Smooth muscle cell (in vitro differentiated cells): ENCODE results near the gene SIL1. TPM values are rescaled to one million over a fixed set of nuclear protein-coding genes. Genes with fewer than 3 reads are reported as not detected.

ENCODE experiments used
- DNase-seq: peaks from one replicate; lab custom pipeline; 2025; ENCODE audit not compliant: unreplicated experiment; lab: John Stamatoyannopoulos, UW
- H2AFZ ChIP-seq: fragments of 200-600 bp; sonication (generic); 2 replicates; pipeline ENCODE4 v1.6.0; 2016; ENCODE audit warnings: antibody characterized with exemption, low read depth, mild to moderate bottlenecking
- H3F3A ChIP-seq: fragments of 200-600 bp; sonication (generic); 2 replicates; pipeline ENCODE4 v1.6.0; 2017; ENCODE audit warnings: antibody characterized with exemption, low read depth
- H3K27ac ChIP-seq: fragments of 200-600 bp; sonication (generic); 2 replicates; pipeline ENCODE4 v1.5.1; 2016; ENCODE audit warnings: low read depth, mild to moderate bottlenecking
- H3K27me3 ChIP-seq: fragments of 200-600 bp; sonication (generic); 2 replicates; pipeline ENCODE4 v1.6.1; 2016; ENCODE audit warnings: low read depth, mild to moderate bottlenecking
- H3K36me3 ChIP-seq: fragments of 200-600 bp; sonication (generic); 2 replicates; pipeline ENCODE4 v1.5.1; 2016; ENCODE audit warnings: low read depth
- H3K4me1 ChIP-seq: fragments of 200-600 bp; sonication (generic); 2 replicates; pipeline ENCODE4 v1.5.1; 2016; ENCODE audit warnings: low read depth
- H3K4me2 ChIP-seq: fragments of 200-600 bp; sonication (generic); 2 replicates; pipeline ENCODE4 v1.6.0; 2016; ENCODE audit warnings: mild to moderate bottlenecking
- H3K4me3 ChIP-seq: fragments of 200-600 bp; sonication (generic); 2 replicates; pipeline ENCODE4 v1.5.1; 2016; ENCODE audit warnings: mild to moderate bottlenecking
- H3K79me2 ChIP-seq: fragments of 200-600 bp; sonication (generic); 2 replicates; pipeline ENCODE4 v1.6.0; 2016; ENCODE audit warnings: low read depth, mild to moderate bottlenecking
- H3K9ac ChIP-seq: fragments of 200-600 bp; sonication (generic); 2 replicates; pipeline ENCODE4 v1.6.0; 2016; ENCODE audit warnings: low read depth
- H3K9me3 ChIP-seq: fragments of 200-600 bp; sonication (generic); replicated peaks from 2 replicates; pipeline ENCODE4 v1.5.1; 2016; ENCODE audit warnings: low read depth
- H4K20me1 ChIP-seq: fragments of 200-600 bp; sonication (generic); 2 replicates; pipeline ENCODE4 v1.6.0; 2016; ENCODE audit warnings: low read depth
- WGBS: methylation state at CpG from one replicate; pipeline ENCODE4 v1.1.7; 2016; ENCODE audit warnings: low lambda C conversion rate; 5-methylcytosine and 5-hydroxymethylcytosine counted together
- polyA plus RNA-seq: library from polyadenylated mRNA; unstranded; fragments of >200 nt; fragmentation: Nextera tagmentation; extraction: Ambion mirVana; gene quantifications from 2 replicates; pipeline ENCODE4 v1.2.1, GENCODE V29; 2016
- total RNA-seq: library from RNA; depleted of rRNA; stranded (reverse); fragments of >200 nt; gene quantifications from 2 replicates; pipeline ENCODE4 v1.2.3, GENCODE V29; 2014
- TF ChIP-seq, protein P1 (sequence below): fragments of 200-600 bp; sonication (generic); IDR thresholded peaks from 2 replicates; pipeline ENCODE4 v1.5.1; 2017; ENCODE audit warnings: borderline replicate concordance, mild to moderate bottlenecking, antibody characterized with exemption; ENCODE audit not compliant: insufficient read depth, poor library complexity, severe bottlenecking

SIL1 gene
- total and polyA plus RNA-seq, 2 experiments from 2014 or later: 45.5 to 119 TPM

GRCh38 chr5:138981131-138981530 is 217.0 kb downstream of the SIL1 start:
- DNase-seq: no peak
- TF ChIP-seq, protein P1, sequence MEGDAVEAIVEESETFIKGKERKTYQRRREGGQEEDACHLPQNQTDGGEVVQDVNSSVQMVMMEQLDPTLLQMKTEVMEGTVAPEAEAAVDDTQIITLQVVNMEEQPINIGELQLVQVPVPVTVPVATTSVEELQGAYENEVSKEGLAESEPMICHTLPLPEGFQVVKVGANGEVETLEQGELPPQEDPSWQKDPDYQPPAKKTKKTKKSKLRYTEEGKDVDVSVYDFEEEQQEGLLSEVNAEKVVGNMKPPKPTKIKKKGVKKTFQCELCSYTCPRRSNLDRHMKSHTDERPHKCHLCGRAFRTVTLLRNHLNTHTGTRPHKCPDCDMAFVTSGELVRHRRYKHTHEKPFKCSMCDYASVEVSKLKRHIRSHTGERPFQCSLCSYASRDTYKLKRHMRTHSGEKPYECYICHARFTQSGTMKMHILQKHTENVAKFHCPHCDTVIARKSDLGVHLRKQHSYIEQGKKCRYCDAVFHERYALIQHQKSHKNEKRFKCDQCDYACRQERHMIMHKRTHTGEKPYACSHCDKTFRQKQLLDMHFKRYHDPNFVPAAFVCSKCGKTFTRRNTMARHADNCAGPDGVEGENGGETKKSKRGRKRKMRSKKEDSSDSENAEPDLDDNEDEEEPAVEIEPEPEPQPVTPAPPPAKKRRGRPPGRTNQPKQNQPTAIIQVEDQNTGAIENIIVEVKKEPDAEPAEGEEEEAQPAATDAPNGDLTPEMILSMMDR: no peak
- Histone ChIP-seq H3K27me3 (no peaks in the 10 kb centered on the region), H3K27ac (peak overlapping the region; percentile 54), H3K36me3 (no peaks in the 10 kb centered on the region), H3F3A (no peaks in the 10 kb centered on the region), H3K9me3 (no peaks in the 10 kb centered on the region), H3K4me2 (peak overlapping the region; percentile 58), H3K9ac (no peak overlapping the region), H3K4me3 (no peak overlapping the region), H4K20me1 (no peaks in the 10 kb centered on the region), H3K4me1 (peaks cover 10% of the 10 kb centered on the region), H3K79me2 (no peaks in the 10 kb centered on the region), H2AFZ (no peak overlapping the region)
- WGBS: 60% methylated on average over 3 of the region's 3 CpGs

DNA sequence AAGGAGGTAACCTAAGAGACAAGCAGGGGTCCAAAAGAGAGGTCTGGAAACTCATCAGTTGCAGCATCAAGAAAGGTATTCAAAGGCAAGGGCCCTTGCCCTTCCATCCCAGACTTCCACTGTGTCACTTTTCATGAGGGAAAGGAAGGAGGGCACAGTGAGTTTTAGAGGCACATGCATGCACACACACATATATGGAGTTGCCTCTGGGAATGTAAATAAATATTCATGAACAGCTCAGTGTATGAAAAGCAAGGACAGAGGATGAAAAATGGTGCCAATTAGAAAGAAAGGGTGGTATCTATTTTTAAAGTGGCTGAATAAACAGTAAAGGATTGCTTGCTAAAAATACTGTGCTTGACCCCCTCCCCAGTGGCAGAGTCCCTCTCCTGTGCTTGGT is 217.7 kb downstream of the SIL1 start:
- H4K20me1 ChIP-seq: no peaks in the 10 kb centered on the region
- no peak overlapping the region for H3K4me3 ChIP-seq
- no peaks in the 10 kb centered on the region for H3F3A ChIP-seq
- H3K27ac ChIP-seq: peak overlapping the region; percentile 54
- TF ChIP-seq, protein P1: no peak
- no peaks in the 10 kb centered on the region for H3K36me3 ChIP-seq
- no peaks in the 10 kb centered on the region for H3K27me3 ChIP-seq
- H3K9me3 ChIP-seq: no peaks in the 10 kb centered on the region
- H3K79me2 ChIP-seq: no peaks in the 10 kb centered on the region
- H2AFZ ChIP-seq: no peak overlapping the region
- H3K9ac ChIP-seq: no peak overlapping the region
- H3K4me1 ChIP-seq: peaks cover 8% of the 10 kb centered on the region
- H3K4me2 ChIP-seq: peak overlapping the region; percentile 58
- no peak for DNase-seq

DNA sequence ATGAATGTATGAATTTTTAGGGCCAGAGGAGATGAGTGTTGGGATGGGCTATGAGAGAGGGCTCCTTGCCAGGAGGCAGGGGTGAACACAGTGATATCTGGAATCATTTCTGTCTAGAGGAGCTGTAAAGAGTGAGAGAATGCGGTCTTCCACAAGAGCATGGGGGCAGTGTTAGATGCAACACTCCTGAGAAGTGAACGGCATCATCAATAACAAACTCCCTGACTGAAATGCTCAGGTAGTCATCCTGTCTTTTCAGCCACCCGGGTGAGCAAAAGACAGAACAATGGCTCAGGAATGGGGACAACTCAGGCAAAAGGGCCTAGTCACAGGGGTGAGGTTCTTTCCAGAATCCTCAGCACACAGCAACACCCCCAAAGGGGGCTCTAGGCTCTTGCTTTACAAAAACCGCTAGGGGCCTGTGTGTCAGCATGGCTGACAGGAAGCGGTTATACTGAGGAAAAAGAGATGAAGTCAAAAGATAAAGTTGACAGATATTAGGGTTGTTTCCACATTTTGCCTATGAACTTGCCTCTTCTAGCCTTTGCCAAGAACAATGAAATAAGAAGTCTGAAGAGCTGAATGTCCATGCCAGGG is 218.4 kb downstream of the SIL1 start:
- H3K27me3 ChIP-seq: no peaks in the 10 kb centered on the region
- no peak for DNase-seq
- no peak overlapping the region for H3K4me3 ChIP-seq
- peaks cover 6% of the 10 kb centered on the region for H3K4me1 ChIP-seq
- no peaks in the 10 kb centered on the region for H4K20me1 ChIP-seq
- 94% methylated on average over 5 of the region's 5 CpGs for WGBS
- TF ChIP-seq, protein P1: no peak
- H3F3A ChIP-seq: no peaks in the 10 kb centered on the region
- no peak overlapping the region for H2AFZ ChIP-seq
- H3K36me3 ChIP-seq: no peaks in the 10 kb centered on the region
- H3K79me2 ChIP-seq: no peaks in the 10 kb centered on the region
- no peak overlapping the region for H3K27ac ChIP-seq
- no peaks in the 10 kb centered on the region for H3K9me3 ChIP-seq
- no peak overlapping the region for H3K9ac ChIP-seq
- no peak overlapping the region for H3K4me2 ChIP-seq

DNA sequence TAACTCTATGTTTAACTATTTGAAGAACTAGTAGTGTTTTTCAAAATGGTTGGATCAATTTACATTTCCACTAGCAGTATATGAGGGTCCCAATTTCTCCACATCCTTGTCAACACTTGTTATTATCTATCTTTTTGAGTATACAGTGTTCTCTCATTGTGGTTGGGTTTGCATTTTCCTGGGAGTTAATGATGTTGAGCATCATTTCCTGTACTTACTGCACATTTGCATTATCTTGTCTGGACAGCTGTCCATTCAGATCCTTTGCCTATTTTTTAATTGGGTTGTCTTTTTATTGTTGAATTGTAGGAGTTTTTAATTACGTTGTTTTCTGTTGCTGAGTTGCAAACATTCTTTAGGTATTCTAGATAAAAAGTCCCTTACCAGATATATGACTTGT is 219.6 kb downstream of the SIL1 start:
- Histone ChIP-seq H2AFZ (no peak overlapping the region), H4K20me1 (no peaks in the 10 kb centered on the region), H3K9me3 (no peaks in the 10 kb centered on the region), H3K9ac (no peak overlapping the region), H3K4me2 (peak overlapping the region; percentile 72), H3F3A (no peaks in the 10 kb centered on the region), H3K36me3 (no peaks in the 10 kb centered on the region), H3K27ac (peak overlapping the region; percentile 61), H3K27me3 (no peaks in the 10 kb centered on the region), H3K4me1 (peaks cover 15% of the 10 kb centered on the region), H3K4me3 (no peak overlapping the region), H3K79me2 (no peaks in the 10 kb centered on the region)
- WGBS: 91% methylated on average over 1 of the region's 1 CpG
- DNase-seq: no peak
- TF ChIP-seq, protein P1: no peak
